HEK293 (cell line): ENCODE measurements around the gene PABPN1.

Experiments
- FEZF1 ChIP-seq: fragments of 450-650 bp; formaldehyde crosslinking; IDR thresholded peaks from 2 replicates; pipeline ENCODE4 v1.5.1; 2016; ENCODE audit warnings: missing biosample characterization, missing genetic modification characterization
- GLI2 ChIP-seq: fragments of 450-650 bp; formaldehyde crosslinking; IDR thresholded peaks from 2 replicates; pipeline ENCODE4; 2017; ENCODE audit warnings: missing biosample characterization, missing genetic modification characterization, low read depth, borderline replicate concordance
- HOXA7 ChIP-seq: sonication (generic); formaldehyde crosslinking; IDR thresholded peaks from 2 replicates; pipeline ENCODE4 v1.8.1; 2022; ENCODE audit warnings: missing genetic modification reagents, borderline replicate concordance
- INSM2 ChIP-seq: fragments of 450-650 bp; formaldehyde crosslinking; IDR thresholded peaks from 2 replicates; pipeline ENCODE4 v1.5.1; 2016; ENCODE audit warnings: missing biosample characterization, missing genetic modification characterization
- PRDM2 ChIP-seq: fragments of 450-650 bp; formaldehyde crosslinking; IDR thresholded peaks from 2 replicates; pipeline ENCODE4 v1.5.1; 2016; ENCODE audit warnings: missing biosample characterization, missing genetic modification characterization, borderline replicate concordance
- SCRT1 ChIP-seq: fragments of 450-650 bp; formaldehyde crosslinking; IDR thresholded peaks from 2 replicates; pipeline ENCODE4 v1.5.1; 2016; ENCODE audit warnings: missing biosample characterization, missing genetic modification characterization, borderline replicate concordance
- SP2 ChIP-seq: fragments of 450-650 bp; formaldehyde crosslinking; IDR thresholded peaks from 2 replicates; pipeline ENCODE4 v1.5.1; 2016; ENCODE audit warnings: missing biosample characterization, missing genetic modification characterization
- SP7 ChIP-seq: fragments of 450-650 bp; formaldehyde crosslinking; IDR thresholded peaks from 2 replicates; pipeline ENCODE4 v1.5.1; 2016; ENCODE audit warnings: missing biosample characterization, missing genetic modification characterization
- ZBTB21 ChIP-seq: fragments of 450-650 bp; formaldehyde crosslinking; IDR thresholded peaks from 2 replicates; pipeline ENCODE4 v1.5.1; 2017; ENCODE audit warnings: missing biosample characterization, missing genetic modification characterization
- ZBTB6 ChIP-seq: fragments of 450-650 bp; formaldehyde crosslinking; IDR thresholded peaks from 2 replicates; pipeline ENCODE4 v1.5.1; 2017; ENCODE audit warnings: missing biosample characterization, missing genetic modification characterization
- ZIC2 ChIP-seq: fragments of 450-650 bp; formaldehyde crosslinking; IDR thresholded peaks from 2 replicates; pipeline ENCODE4 v1.5.1; 2016; ENCODE audit warnings: missing biosample characterization, missing genetic modification characterization
- ZNF121 ChIP-seq: fragments of 450-650 bp; formaldehyde crosslinking; IDR thresholded peaks from 2 replicates; pipeline ENCODE4 v1.5.1; 2016; ENCODE audit warnings: missing biosample characterization, missing genetic modification characterization
- ZNF18 ChIP-seq: fragments of 450-650 bp; formaldehyde crosslinking; IDR thresholded peaks from 2 replicates; pipeline ENCODE4 v1.5.1; 2016; ENCODE audit warnings: missing biosample characterization, missing genetic modification characterization
- ZNF221 ChIP-seq: fragments of 450-650 bp; formaldehyde crosslinking; IDR thresholded peaks from 2 replicates; pipeline ENCODE4 v1.5.1; 2017; ENCODE audit warnings: missing biosample characterization, missing genetic modification characterization, borderline replicate concordance
- ZNF302 ChIP-seq: fragments of 450-650 bp; formaldehyde crosslinking; IDR thresholded peaks from 2 replicates; pipeline ENCODE4 v1.5.1; 2016; ENCODE audit warnings: missing biosample characterization, missing genetic modification characterization, low read depth
- ZNF311 ChIP-seq: fragments of 450-650 bp; formaldehyde crosslinking; IDR thresholded peaks from 2 replicates; pipeline ENCODE4 v1.5.1; 2017; ENCODE audit warnings: missing biosample characterization, missing genetic modification characterization, borderline replicate concordance
- ZNF341 ChIP-seq: fragments of 450-650 bp; formaldehyde crosslinking; IDR thresholded peaks from 2 replicates; pipeline ENCODE4; 2016; ENCODE audit warnings: low read depth, missing biosample characterization, missing genetic modification characterization
- ZNF362 ChIP-seq: fragments of 450-650 bp; formaldehyde crosslinking; IDR thresholded peaks from 2 replicates; pipeline ENCODE4 v1.5.1; 2016; ENCODE audit warnings: missing biosample characterization, missing genetic modification characterization
- ZNF366 ChIP-seq: fragments of 450-650 bp; formaldehyde crosslinking; conservative IDR thresholded peaks from 2 replicates; pipeline ENCODE4 v1.5.1; 2016; ENCODE audit warnings: missing biosample characterization, missing genetic modification characterization
- ZNF37A ChIP-seq: fragments of 450-650 bp; IDR thresholded peaks from 2 replicates; pipeline ENCODE4 v1.5.1; 2018; ENCODE audit warnings: missing biosample characterization, missing genetic modification characterization
- ZNF513 ChIP-seq: fragments of 450-650 bp; IDR thresholded peaks from 2 replicates; pipeline ENCODE4 v1.5.1; 2018; ENCODE audit warnings: missing biosample characterization, missing genetic modification characterization
- ZNF521 ChIP-seq: fragments of 450-650 bp; formaldehyde crosslinking; IDR thresholded peaks from 2 replicates; pipeline ENCODE4 v1.5.1; 2017; ENCODE audit warnings: missing biosample characterization, mild to moderate bottlenecking, missing genetic modification characterization
- ZNF549 ChIP-seq: fragments of 450-650 bp; IDR thresholded peaks from 2 replicates; pipeline ENCODE4 v1.5.1; 2018; ENCODE audit warnings: missing biosample characterization, missing genetic modification characterization, mild to moderate bottlenecking, inconsistent platforms, moderate library complexity
- ZNF623 ChIP-seq: fragments of 450-650 bp; formaldehyde crosslinking; IDR thresholded peaks from 2 replicates; pipeline ENCODE4 v1.5.1; 2016; ENCODE audit warnings: missing biosample characterization, missing genetic modification characterization
- ZNF701 ChIP-seq: fragments of 450-650 bp; formaldehyde crosslinking; IDR thresholded peaks from 2 replicates; pipeline ENCODE4 v1.5.1; 2016; ENCODE audit warnings: missing biosample characterization, missing genetic modification characterization
- ZNF830 ChIP-seq: fragments of 450-650 bp; IDR thresholded peaks from 2 replicates; pipeline ENCODE4 v1.5.0; 2018; ENCODE audit warnings: missing biosample characterization, missing genetic modification characterization, low read depth, mild to moderate bottlenecking, moderate library complexity

The PABPN1 gene

GRCh38 chr14:23302290-23303225 lies 18.7 kb upstream of the PABPN1 start, which contains the start of gene PPP1R3E (continued):
- no peak; the same call in 1 of the 2 replicates for TF ChIP-seq ZNF513 (tag by site-specific recombination)
- no peak for TF ChIP-seq INSM2 (tag by site-specific recombination)
- peak; percentile 82 for TF ChIP-seq SP2 (tag by site-specific recombination)
- TF ChIP-seq ZNF18 (tag by site-specific recombination): no peak
- no peak for TF ChIP-seq SP7 (tag by site-specific recombination)
- TF ChIP-seq PRDM2 (tag by site-specific recombination): no peak
- TF ChIP-seq FEZF1 (tag by site-specific recombination): no peak
- no peak for TF ChIP-seq ZNF549 (tag by site-specific recombination)
- no peak for TF ChIP-seq ZNF221
- TF ChIP-seq HOXA7 (CRISPR knock-in tag): no peak
- no peak for TF ChIP-seq ZNF37A (tag by site-specific recombination)
- 0 out of 2 replicates have a peak, but pooled peaks have one; percentile 8 for TF ChIP-seq ZNF121 (tag by site-specific recombination)
- TF ChIP-seq ZNF521 (tag by site-specific recombination): no peak
- TF ChIP-seq ZNF341 (tag by site-specific recombination): no peak
- peak; percentile 52 for TF ChIP-seq ZIC2 (tag by site-specific recombination)
- TF ChIP-seq ZNF701 (tag by site-specific recombination): no peak
- 0 out of 2 replicates have a peak, but pooled peaks have one; percentile 1 for TF ChIP-seq ZBTB21 (tag by site-specific recombination)
- TF ChIP-seq ZNF302 (tag by site-specific recombination): no peak
- TF ChIP-seq ZBTB6 (tag by site-specific recombination): no peak
- TF ChIP-seq ZNF311: no peak
- 0 out of 2 replicates have a peak, but pooled peaks have one; percentile 22 for TF ChIP-seq ZNF362 (tag by site-specific recombination)
- peak; percentile 57 for TF ChIP-seq ZNF366
- TF ChIP-seq ZNF623 (tag by site-specific recombination): no peak
- no peak for TF ChIP-seq ZNF830 (tag by site-specific recombination)
- TF ChIP-seq SCRT1: peak; percentile 94
- TF ChIP-seq GLI2 (tag by site-specific recombination): no peak
